Kidney (tissue), 14 donors: ENCODE data around the gene GPR35. TPM values are rescaled to one million over a fixed set of nuclear protein-coding genes. Genes with fewer than 3 reads are reported as not detected.

Experiments used
- DNase-seq, 5 donors: peaks; one replicate each; pipeline ENCODE4 v3.0.0-alpha.2; 2013 to 2020
- FAIRE-seq: peaks from 2 replicates; lab custom pipeline; 2012; peaks lifted over from hg19 to GRCh38; lab: Jason Lieb, UNC
- H3K27ac ChIP-seq, 2 donors: one replicate each; pipeline ENCODE4 v1.7.0; 2013; ENCODE audit warnings: low read depth in 2 of 2, low read length in 2 of 2, inconsistent platforms in 1 of 2
- H3K27me3 ChIP-seq: one replicate; pipeline ENCODE4 v1.7.1; 2013; ENCODE audit warnings: low read length, inconsistent platforms; ENCODE audit not compliant: control insufficient read depth, insufficient read depth
- H3K36me3 ChIP-seq, 3 donors: one replicate each; pipeline versions ENCODE4 v1.7.0 to v1.7.1; 2013; ENCODE audit warnings: low read length in 3 of 3, control low read depth in 1 of 3, inconsistent platforms in 1 of 3; ENCODE audit not compliant: insufficient read depth in 3 of 3, control insufficient read depth in 2 of 3
- H3K4me1 ChIP-seq, 3 donors: one replicate each; pipeline versions ENCODE4 v1.7.0 to v1.7.1; 2013; ENCODE audit warnings: low read length in 3 of 3, inconsistent platforms in 1 of 3, low read depth in 1 of 3; ENCODE audit not compliant: control insufficient read depth in 2 of 3, insufficient read depth in 2 of 3
- H3K4me3 ChIP-seq, 3 donors: one replicate each; pipeline versions ENCODE4 v1.7.0 to v1.8.1; 2013; ENCODE audit warnings: low read length in 3 of 3, control low read depth in 1 of 3, inconsistent platforms in 1 of 3
- H3K9ac ChIP-seq, 3 donors: one replicate each; pipeline versions ENCODE4 v1.7.0 to v1.7.1; 2013; ENCODE audit warnings: low read length in 3 of 3, control low read depth in 1 of 3, inconsistent platforms in 1 of 3
- H3K9me3 ChIP-seq, 3 donors: one replicate each; pipeline versions ENCODE4 v1.7.0 to v1.7.1; 2013; ENCODE audit warnings: low read length in 3 of 3, control low read depth in 1 of 3, inconsistent platforms in 1 of 3; ENCODE audit not compliant: control insufficient read depth in 2 of 3, insufficient read depth in 1 of 3
- CTCF ChIP-seq: IDR thresholded peaks from 3 replicates; pipeline ENCODE4 v1.5.1; 2012; ENCODE audit warnings: mild to moderate bottlenecking, moderate library complexity, borderline replicate concordance; ENCODE audit not compliant: insufficient read depth; ENCODE audit errors: extremely low read depth
- intact Hi-C: fragments of 100-400 bp; cut with DNase I; formaldehyde crosslinking; loops from one replicate; pipeline ENCODE4 v1.11.1; 2022
- polyA plus RNA-seq: library from polyadenylated mRNA; stranded (reverse); fragments of 350-450 nt; fragmentation: Illumina TruSeq; extraction: RNeasy Lipid Tissue Mini Kit (QIAGEN cat#74804); gene quantifications from one replicate; pipeline ENCODE4 v1.2.3, GENCODE V29; 2014; ENCODE audit warnings: low read depth, low replicate concordance; ENCODE audit not compliant: insufficient read depth
- total RNA-seq: library from RNA; stranded (reverse); fragmentation: NEBNext Ultra II Directional; extraction: Animal tissue kit (Norgen Biotek cat#: 25700); gene quantifications from one replicate; pipeline ENCODE4 v1.2.1, GENCODE V29; 2021
- donor health status: control.
- donor health status: control.
- donor health status: control.
- donor health status: control.
- donor health status: control.
- donor health status: DM: yes; HTN: yes; CAD: no.
- donor health status: Normal renal cell carcinoma (clear cell type).

GPR35 gene
- total and polyA plus RNA-seq, 2 donors from 2014 or later, result 1.7 to 6.7 TPM

GRCh38 chr2:240582781-240583180, 42.5 kb upstream of the GPR35 start:
- Histone ChIP-seq H3K9ac (no peak overlapping the region), H3K36me3 (no peaks in the 10 kb centered on the region), H3K4me1 (peaks cover 4 to 26% (median 19%) of the 10 kb centered on the region in 3 donors), H3K9me3 (no peaks in the 10 kb centered on the region), H3K27me3 (no peaks in the 10 kb centered on the region), H3K27ac (no peak overlapping the region), H3K4me3 (no peak overlapping the region)
- intact Hi-C loops, result no loop called here
- no peak for TF ChIP-seq CTCF
- FAIRE-seq, result no peak
- no peak for DNase-seq

GRCh38 chr2:240583774-240584173, 41.5 kb upstream of the GPR35 start:
- DNase-seq (peak in 1 of 5 donors; percentile 18), FAIRE-seq (no peak)
- TF ChIP-seq CTCF, result no peak
- H3K4me1 ChIP-seq, result peaks cover 6 to 34% (median 25%) of the 10 kb centered on the region in 3 donors
- H3K9ac ChIP-seq, result no peak overlapping the region
- no peaks in the 10 kb centered on the region for H3K27me3 ChIP-seq
- H3K36me3 ChIP-seq, result no peaks in the 10 kb centered on the region
- intact Hi-C loops, result no loop called here
- no peaks in the 10 kb centered on the region for H3K9me3 ChIP-seq
- H3K4me3 ChIP-seq, result no peak overlapping the region
- H3K27ac ChIP-seq, result no peak overlapping the region

- intact Hi-C loops, result no loop called here
- Histone ChIP-seq H3K4me1 (peaks cover 6 to 34% (median 25%) of the 10 kb centered on the region in 3 donors), H3K27me3 (no peaks in the 10 kb centered on the region), H3K4me3 (peak overlapping the region in 2 of 3 donors; percentile 26 to 97), H3K27ac (no peak overlapping the region), H3K9me3 (no peaks in the 10 kb centered on the region), H3K9ac (peak overlapping the region in 1 of 3 donors; percentile 99), H3K36me3 (no peaks in the 10 kb centered on the region)
- DNase-seq (peak in 1 of 5 donors; percentile 48), FAIRE-seq (no peak)
- TF ChIP-seq CTCF, result no peak
Observed at GRCh38 chr2:240584486-240585031, 40.7 kb upstream of the GPR35 start.
